ENCODE measurements around the gene CNTNAP2.

GRCh38 chr7:146728141-146728540, 611.5 kb downstream of the CNTNAP2 start:
- TF ChIP-seq, protein P1, sequence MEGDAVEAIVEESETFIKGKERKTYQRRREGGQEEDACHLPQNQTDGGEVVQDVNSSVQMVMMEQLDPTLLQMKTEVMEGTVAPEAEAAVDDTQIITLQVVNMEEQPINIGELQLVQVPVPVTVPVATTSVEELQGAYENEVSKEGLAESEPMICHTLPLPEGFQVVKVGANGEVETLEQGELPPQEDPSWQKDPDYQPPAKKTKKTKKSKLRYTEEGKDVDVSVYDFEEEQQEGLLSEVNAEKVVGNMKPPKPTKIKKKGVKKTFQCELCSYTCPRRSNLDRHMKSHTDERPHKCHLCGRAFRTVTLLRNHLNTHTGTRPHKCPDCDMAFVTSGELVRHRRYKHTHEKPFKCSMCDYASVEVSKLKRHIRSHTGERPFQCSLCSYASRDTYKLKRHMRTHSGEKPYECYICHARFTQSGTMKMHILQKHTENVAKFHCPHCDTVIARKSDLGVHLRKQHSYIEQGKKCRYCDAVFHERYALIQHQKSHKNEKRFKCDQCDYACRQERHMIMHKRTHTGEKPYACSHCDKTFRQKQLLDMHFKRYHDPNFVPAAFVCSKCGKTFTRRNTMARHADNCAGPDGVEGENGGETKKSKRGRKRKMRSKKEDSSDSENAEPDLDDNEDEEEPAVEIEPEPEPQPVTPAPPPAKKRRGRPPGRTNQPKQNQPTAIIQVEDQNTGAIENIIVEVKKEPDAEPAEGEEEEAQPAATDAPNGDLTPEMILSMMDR (IDR thresholded peaks at IDR 0.05), result no peak
- TF ChIP-seq POLR2AphosphoS5 (IDR thresholded peaks at IDR 0.05), result no peak
